HFF-Myc (cell line): ENCODE data around the gene PSRC1.
"Not testable (repeated sequence)": the region's sequence is repeated elsewhere in the genome, so short reads cannot be mapped to it uniquely, and the experiment has no call there.

Source experiments
- DNase-seq: peaks from one replicate; pipeline ENCODE4 v3.0.0-alpha.2; 2011; ENCODE audit warnings: low read depth; ENCODE audit errors: extremely low read depth
- H3K4me3 ChIP-seq: replicated peaks from 2 replicates; pipeline ENCODE4 v1.5.1; 2011; ENCODE audit warnings: low read depth, mild to moderate bottlenecking, control low read depth, low read length
- TF ChIP-seq, protein P1 (sequence below): IDR thresholded peaks from 2 replicates; pipeline ENCODE4 v1.5.1; 2012; ENCODE audit warnings: mild to moderate bottlenecking, low read depth, low read length, control low read depth; ENCODE audit errors: missing control alignments

Gene PSRC1

DNA sequence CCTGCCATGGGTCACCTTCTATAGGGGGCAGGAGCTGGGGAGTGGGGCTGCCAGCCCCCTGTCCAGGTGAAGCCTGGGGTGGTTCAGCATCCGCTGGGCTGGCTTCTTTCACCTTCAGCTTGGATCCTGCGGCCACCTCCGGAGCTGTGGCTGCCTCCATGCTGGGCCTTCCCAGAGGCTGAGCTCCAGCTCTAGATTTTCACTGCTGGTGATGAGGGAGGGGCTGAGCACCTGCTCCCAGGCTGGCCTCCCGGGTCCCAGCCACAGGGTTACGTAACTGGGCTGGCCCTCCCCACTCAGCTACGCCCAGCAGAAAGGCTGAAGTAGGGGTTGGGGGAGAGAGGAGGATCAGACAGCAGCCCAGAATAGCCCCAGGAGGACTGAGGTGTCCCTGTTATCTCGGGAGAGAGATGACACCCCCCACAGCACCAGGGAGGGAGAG is 23.9 kb upstream of the PSRC1 start, which contains the start of gene MYBPHL:
MYBPHL (minus strand) TSS at position 180 of the 442 bp plus-strand sequence; CDS start at position 160, 20 bp downstream.
- TF ChIP-seq, protein P1, sequence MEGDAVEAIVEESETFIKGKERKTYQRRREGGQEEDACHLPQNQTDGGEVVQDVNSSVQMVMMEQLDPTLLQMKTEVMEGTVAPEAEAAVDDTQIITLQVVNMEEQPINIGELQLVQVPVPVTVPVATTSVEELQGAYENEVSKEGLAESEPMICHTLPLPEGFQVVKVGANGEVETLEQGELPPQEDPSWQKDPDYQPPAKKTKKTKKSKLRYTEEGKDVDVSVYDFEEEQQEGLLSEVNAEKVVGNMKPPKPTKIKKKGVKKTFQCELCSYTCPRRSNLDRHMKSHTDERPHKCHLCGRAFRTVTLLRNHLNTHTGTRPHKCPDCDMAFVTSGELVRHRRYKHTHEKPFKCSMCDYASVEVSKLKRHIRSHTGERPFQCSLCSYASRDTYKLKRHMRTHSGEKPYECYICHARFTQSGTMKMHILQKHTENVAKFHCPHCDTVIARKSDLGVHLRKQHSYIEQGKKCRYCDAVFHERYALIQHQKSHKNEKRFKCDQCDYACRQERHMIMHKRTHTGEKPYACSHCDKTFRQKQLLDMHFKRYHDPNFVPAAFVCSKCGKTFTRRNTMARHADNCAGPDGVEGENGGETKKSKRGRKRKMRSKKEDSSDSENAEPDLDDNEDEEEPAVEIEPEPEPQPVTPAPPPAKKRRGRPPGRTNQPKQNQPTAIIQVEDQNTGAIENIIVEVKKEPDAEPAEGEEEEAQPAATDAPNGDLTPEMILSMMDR: no peak
- no peak for DNase-seq
- H3K4me3 ChIP-seq: no peak within 1 kb of the TSS

DNA sequence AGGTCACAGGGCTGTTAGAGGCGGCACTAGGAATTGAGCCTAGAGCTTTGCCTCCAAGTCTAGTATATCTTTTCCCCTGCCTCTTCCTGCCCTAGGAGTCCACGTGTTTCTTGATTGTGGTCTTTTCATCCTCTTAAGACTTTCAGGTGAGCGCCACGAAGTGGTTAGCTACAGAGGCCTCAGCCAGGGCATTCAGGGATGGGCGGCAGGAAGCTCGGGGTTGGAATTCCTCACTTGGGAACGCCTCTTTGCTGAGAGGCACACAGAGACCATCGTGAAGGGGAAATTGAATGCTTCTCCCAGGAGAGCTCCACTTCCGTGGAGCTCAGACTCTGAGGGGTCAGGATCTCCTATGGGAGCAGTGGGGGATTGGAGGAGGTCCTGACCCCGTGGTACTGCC is 23.0 kb upstream of the PSRC1 start:
- not testable (repeated sequence) for DNase-seq

DNA sequence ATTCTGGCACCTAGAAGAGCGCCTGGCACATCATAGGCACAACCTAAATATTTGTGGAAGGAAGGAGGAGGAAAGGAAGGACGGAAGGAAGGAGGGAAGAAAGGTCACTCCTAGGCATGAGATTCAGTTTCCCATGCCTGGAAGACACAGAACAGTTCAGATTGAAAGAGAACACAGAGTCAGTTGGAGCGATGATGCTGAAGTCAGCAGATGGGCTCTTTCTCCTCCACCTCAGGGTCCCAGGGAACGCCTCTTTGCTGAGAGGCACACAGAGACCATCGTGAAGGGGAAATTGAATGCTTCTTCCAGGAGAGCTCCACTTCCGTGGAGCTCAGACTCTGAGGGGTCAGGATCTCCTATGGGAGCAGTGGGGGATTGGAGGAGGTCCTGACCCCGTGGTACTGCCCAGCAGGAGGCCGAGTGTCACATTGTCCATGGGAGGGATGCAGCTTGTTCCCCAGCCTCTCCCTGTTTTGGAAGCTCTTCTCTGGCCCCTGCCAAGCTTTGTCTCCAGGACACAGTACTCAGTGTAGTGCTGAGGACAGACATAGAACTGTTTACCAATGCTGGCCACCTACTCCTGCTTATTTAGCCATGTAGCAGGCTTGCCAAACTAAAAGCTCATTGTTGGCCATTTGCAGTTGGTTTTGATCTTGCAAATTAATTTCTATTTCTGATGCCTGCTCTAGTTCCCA is 21.4 kb upstream of the PSRC1 start:
- H3K4me3 ChIP-seq: no peak overlapping the region
- DNase-seq: no peak
- TF ChIP-seq, protein P1: no peak

More for the DNA sequence above, 23.0 kb upstream of the PSRC1 start:
- not testable (repeated sequence) for H3K4me3 ChIP-seq

DNA sequence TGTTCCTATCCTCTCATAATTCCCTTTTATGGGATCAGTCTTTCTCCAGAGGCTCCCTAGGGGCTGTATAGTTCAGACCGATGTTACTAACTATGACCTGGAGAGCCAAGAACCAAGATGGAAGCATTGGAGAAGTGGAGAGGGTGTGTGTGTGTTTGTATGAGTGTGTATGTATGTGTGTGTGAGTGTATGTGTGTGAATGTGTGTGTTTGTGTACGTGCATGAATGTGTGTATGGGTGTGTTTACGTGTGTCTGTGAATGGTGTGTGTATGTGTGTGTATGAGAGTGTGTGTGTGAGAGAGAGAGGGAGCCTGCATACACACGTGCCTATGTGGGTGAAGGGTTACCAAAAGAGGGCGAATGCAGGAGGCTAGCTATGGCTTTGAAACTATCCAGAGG is 18.9 kb upstream of the PSRC1 start:
- TF ChIP-seq, protein P1: no peak
- no peak for DNase-seq

DNA sequence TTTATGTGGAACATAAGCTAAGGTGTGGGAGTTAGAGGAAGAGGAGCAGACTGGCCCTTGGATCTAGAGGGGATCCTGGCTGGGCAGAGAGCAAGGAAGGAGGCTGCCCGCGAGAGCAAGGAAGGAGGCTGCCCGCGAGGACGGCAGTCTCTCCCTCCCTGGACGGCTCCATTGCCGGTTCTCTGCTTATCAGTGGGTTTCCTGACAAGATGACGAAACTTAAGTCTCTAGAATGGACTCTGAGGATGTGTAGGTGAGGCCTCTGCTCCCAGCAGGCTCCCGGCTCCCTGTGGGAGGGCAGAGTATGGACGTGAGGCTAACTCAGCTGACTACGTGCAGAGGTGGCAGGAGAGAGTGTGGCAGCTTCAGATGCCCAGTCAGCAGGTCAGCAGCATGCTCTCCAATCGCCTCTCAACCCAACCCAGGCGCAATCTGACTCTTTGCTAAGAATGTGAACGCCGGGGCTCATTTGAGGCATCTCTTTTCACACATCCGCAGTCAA is 17.8 kb upstream of the PSRC1 start:
- TF ChIP-seq, protein P1: no peak
- no peak overlapping the region for H3K4me3 ChIP-seq
- DNase-seq: no peak

More for the DNA sequence above, 18.9 kb upstream of the PSRC1 start:
- no peak overlapping the region for H3K4me3 ChIP-seq

DNA sequence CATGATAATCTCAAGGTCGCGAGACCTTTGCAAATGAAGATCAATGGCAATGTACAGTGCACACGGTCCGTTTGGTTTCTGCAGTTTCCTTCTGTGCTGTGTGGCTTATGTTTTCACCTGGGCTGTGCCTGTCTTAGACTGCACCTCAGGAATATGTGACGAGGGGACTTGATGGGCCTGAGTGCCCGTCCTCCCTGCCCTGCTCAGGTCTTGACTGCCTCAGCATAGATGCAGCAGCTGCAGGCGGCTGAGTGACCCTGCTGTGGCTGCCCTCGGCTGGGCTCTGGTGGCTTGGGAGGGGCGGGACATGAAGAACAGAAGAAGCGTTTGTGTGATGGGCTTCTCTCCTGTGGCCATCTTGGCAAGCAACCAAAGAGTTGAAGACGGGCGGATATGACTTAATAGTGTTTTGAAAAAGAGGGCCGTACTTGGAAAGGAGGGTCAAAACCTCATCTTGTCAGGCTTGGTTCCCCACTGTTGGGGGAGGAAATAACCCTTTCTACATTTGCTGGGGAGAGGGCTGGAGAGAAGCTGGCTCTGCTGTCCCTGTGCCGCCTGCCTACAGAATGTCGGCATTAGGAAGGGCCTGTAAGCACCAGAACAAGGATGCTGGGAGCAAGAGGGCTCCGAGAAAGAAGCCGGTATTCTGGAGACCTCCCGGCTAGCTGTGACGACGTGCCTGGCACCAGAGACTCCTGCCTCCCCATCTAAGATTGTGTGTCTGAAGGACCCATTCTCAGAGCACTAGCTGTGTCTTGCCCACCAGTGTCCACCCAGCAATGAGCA is 16.8 kb upstream of the PSRC1 start:
- DNase-seq: no peak
- H3K4me3 ChIP-seq: no peak overlapping the region
- TF ChIP-seq, protein P1: no peak
